NOMO-1 treated with DMSO at 0.1 percent for 48 hours (cell line): ENCODE data around the gene RALGAPA2.
"Not testable (repeated sequence)": the region's sequence is repeated elsewhere in the genome, so short reads cannot be mapped to it uniquely, and the experiment has no call there.

Source experiments
- DNase-seq: peaks from one replicate; lab custom pipeline; 2025; ENCODE audit not compliant: unreplicated experiment; lab: John Stamatoyannopoulos, UW

RALGAPA2 gene

DNA sequence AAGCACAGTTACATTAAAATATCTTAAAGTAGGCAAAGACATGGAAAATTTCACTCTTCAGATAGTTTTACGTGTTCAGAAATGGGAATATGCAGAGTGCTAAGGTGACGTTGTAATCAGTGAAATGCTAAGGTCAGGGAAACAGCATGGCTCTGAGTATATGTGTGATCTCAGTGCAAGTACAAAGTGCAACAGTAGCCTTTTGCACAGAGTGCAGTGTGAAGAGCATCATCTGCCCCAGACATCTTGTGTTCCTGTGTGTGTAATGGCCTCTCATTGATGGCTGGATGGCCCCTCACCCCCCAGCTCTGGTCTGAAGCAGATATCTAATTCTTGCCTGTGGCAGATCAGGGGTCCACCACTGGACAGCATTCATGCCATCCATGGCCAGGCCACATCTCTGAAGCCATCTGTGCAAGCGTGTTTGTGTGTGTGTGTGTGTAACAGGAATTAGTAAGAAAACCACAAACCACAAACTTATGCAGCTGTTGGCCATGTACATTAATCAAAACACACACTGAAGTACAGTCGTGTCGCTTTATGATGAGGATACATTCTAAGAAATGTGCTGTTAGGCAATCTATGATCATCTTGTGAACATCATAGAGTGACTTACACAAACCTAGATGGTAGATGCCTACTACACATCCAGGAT lies 165.1 kb downstream of the RALGAPA2 start:
- DNase-seq: peak; percentile 31

DNA sequence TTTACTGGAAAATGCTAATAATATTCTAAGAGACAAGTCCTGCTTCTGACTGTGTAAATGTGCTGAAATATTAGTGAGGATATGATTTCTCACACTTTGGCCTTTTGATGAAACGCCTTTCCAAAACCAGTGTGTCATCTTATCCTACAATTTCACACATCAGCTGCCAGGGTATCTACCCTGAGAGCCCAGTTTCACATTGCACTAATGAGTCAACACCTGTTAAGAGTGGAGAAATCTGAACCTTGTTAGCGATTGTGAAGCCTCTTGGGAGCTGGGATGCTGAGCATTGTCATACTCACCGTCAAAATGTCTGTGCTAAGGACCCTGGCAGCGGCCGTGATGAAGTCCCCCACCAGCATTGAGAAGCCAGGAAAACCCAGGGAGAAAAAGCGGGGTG lies 166.0 kb downstream of the RALGAPA2 start:
- no peak for DNase-seq

DNA sequence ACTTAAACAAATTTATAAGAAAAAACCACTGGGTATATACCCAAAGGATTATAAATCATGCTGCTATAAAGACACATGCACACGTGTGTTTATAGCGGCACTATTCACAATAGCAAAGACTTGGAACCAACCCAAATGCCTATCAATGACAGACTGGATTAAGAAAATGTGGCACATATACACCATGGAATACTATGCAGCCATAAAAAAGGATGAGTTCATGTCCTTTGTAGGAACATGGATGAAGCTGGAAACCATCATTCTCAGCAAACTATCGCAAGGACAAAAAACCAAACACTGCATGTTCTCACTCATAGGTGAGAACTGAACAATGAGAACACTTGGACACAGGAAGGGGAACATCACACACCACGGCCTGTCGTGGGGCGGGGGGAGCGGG lies 169.1 kb downstream of the RALGAPA2 start:
- DNase-seq: not testable (repeated sequence)

DNA sequence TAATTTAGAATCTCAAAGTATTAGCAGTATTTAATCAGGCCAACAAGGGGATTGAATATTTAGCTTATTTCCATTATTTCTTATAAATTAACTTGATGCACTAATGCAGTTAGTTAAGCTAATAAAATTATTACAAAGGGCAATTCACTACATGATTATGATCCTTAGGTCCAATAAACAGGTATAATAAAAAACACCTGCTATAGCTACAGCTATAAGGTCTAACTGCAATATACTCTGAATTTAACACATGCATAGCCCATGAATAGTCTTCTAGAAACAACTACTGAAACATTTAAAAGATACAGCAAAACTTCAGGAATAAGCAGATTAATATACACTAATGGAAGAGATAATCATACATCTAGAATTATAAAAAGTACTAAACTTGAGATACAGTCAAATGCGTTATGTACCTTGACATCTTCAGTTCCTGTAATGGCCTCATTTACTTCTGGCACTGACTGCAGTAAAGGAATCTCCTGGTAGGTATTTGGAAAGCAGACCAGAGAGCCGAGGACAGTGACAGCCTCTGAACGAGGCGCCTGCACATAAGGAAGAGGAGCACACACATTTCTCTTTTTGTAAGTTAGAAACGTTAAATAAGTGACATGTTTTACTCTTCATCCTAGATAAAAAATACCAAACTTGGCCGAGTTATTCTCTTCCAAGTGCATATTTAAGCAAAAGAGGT lies 176.1 kb downstream of the RALGAPA2 start:
- no peak for DNase-seq

DNA sequence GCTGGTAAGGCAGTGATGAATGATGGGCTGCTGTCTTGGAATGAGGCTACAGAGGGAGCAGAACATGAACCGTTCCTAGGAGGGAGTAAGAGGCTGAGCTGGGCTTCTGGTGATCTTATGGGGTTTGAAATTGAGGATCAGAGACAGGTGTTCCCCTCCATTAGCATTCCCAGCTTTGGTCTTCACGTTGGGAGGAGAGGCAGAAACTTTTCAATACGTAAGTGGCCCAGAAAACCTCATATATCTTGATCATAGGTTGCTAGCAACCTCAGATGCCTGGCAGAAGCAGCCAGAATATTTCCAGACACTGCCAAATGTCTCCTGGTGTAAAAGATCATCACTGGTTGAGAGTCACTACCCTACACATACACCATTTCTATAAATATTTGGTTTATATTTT lies 177.4 kb downstream of the RALGAPA2 start:
- DNase-seq: no peak

DNA sequence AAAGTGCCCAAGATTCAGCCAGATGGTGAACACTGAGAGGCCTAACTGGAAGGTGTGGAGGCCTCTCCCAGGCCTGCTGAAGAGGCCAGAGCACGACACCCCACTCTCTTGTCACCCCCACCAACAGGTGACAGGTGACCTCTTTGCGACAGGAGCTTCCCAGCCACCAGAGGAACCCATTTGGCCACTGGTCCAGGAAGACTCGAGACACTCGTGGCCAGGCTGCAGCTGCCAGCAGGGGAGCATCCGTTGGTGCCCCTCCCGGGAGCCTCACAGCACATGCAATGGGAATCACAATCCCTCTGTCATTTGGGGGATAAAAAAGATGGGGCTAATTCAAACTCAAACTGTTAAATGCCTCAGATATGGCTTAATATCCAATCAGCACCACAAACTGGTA lies 181.2 kb downstream of the RALGAPA2 start:
- no peak for DNase-seq

DNA sequence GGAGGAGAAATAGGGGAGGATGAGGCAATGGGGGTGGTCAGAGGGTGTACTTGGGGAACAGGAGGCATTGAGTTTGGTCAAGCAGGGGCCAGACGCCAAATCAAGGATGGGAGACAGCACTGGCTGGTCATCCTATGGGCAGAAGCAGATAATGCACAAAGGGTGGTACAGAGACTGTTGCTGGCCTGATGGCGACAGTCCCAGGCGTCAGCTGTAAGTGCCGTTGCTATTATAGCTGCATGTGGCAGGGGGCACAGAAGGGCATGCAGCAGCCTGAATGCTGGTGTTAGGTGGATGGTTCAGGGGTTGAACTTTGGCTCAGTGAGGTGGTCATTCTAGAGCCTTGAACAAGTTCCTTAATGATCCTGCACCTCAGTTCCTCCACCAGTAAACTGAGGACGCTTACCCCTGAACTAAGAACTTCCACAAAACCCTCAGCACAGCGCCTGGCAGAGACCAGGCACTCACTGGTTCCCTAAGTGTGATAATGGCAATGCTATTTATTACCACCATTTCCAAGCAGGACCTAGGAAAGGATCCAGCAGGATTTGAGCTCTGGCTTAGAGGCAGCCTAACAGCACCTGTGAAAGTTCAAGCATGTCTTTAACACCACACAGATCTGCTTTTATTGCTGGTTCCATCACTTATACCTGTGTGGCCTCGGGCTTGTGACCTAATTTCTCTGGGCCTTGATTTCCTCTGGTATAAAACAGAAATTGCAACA lies 181.9 kb downstream of the RALGAPA2 start:
- no peak for DNase-seq

DNA sequence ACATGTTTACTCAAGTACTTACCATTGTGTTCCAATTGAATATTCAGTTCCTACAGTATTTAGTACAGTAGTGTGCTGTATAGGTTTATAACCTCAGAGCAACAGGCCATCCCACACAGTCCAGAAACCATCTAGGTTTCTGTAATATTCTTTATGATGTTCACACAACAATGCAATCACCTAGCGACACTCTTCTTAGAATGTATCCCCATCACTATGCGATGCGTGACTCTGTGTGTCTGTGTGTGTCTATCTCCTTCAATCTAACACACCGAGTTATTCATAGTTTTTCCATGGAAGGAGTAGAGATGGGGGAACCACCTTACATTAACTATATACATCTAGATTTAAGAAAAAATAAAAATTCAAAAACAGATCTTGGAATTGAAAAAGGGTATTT lies 182.8 kb downstream of the RALGAPA2 start:
- DNase-seq: no peak

DNA sequence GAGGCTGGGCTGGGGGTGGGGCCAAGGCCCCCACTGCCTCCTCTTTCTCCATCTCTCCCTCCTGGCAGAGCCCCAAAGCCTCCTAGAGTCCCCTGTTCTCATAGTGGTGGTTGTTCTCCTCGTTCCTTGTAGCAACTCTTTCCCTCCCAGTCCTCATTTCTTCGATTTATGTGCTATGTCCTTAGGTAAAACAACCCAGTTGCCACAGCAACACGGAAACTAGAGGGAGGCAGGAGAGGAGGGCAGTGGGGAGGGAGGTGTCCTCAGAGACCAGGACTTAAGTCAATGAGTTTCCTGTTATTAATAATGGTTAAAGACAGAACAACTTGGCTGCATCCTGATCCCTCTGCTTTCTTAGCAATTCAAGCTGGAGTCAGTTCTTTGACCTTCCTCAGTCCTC lies 183.6 kb downstream of the RALGAPA2 start:
- DNase-seq: no peak

DNA sequence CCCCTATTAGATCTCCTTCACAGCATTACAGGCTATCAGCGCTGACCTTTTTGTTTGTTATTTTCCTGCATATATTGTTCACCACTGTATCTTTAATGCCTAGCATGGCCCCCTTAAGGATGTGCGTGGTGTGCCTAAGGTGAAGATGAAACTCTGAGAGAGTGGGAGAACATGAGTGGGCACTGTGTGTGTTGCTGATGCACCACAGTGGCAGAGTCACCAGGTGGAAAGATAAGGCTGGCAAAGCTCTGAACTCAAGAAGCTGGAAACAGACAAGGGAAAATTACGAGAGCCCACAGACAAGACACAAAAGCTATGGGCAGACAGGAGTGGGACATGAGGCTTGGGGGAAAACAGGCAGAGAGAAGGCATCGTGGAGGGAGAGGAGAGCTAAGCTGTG lies 184.8 kb downstream of the RALGAPA2 start:
- DNase-seq: no peak

DNA sequence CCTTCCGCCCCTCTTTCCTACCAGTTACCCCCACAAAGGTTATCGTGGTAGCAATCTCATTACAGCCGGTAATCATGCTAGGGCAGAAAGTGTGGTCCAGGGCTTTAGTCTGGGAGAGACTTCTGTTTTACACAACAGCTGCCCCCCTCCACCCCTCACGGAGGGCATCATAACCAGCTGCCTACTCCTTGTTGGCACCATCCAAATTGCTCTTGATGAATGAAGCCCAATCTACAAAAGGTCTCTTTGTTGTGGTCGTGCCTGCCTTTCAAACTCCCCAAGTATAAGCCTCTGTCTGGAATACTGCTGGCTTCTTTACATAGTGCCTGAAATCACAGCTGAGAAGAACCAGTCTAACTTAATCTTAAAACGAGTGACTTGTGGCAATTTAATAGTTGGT lies 186.7 kb downstream of the RALGAPA2 start:
- DNase-seq: no peak

DNA sequence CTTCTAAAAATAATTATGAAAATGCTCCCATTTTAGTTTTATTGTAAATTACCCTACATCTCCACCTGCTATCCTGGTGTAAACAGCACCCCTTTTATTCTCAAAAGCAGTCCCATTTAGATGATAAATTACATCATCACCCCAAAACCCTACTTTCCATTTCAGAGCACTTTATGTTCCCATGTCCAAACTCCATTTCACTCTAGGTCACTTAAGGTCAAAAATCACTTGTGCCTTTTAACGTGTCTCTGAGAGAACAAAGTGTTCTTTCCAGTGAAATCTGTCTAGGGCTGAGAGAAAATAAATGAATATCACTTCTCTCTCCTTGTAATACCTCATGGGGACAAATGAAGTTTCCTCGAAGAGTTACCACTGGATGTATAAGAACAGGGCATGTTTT lies 187.2 kb downstream of the RALGAPA2 start:
- no peak for DNase-seq

DNA sequence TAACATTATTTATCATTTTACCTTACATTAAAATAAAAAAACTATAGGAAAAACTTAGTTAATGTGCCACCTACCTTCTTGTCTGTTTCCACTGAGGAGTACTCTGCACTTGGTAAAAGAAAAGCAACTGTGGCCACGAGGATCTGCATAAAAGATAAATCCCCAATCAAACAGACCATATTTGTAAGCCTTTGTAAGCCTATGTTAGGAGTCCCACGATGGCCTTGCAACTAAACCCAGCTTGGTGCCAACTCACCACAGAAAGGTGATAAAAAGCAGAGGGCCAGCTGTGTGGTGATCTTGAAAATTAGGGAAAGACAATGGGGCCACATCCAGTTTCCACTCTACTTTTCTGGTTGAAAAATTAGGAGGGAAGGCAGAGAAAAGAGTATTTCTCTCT lies 187.7 kb downstream of the RALGAPA2 start:
- DNase-seq: no peak

DNA sequence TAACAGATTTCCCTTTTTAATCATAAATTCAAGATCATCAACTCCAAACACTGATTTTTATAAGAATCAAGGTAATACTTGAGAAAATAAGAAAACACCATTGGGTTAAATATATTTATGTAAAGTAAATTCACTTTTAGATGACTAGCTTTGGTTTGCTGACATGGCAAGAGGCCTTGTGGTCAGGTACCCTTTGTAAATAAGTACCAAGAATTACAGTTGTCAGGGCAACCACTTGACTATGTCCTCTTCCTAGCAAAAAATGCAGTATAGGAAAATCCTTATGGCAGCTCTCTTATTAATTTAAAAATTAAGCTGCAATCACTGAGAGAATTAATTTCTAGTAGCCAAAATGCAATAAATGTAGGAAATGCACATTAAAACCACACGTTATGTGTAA lies 190.7 kb downstream of the RALGAPA2 start:
- DNase-seq: no peak

DNA sequence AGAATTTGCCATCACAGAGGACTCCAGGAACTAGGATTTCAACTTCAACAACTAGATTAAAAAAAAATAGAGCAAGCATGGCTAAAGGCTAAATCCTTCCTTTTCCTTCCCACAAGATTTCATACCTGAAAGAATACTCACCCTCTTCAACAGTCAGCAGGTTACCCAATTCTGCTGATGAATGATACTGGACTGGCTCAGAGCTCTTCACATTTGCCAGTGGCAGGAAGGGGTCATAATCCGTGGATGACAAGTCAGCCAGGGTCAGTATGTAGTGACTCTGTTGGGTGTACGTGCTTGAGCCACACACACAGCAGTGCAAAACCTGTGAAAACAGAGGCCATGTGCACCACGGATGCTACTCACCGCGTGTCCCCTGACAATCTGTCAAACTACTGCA lies 191.7 kb downstream of the RALGAPA2 start:
- DNase-seq: no peak

DNA sequence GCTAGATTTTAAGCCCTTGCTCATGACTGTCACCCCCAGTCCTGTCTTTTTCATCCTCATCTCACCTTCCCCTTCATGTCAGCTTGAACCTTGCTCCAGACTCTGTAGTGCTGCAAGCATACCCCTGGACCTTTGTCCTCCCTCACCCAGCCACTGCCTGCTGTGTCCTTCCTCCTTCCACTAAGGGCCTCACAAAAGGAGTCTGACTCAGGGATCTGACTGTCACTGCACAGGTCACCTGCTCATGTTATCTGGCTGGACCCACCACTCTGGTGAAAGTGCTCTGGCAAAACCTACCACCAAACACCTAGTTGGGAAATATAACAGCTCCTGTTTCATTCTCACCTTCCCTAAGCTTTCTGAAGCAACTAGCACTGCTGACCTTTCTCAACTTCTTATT lies 193.2 kb downstream of the RALGAPA2 start:
- no peak for DNase-seq

DNA sequence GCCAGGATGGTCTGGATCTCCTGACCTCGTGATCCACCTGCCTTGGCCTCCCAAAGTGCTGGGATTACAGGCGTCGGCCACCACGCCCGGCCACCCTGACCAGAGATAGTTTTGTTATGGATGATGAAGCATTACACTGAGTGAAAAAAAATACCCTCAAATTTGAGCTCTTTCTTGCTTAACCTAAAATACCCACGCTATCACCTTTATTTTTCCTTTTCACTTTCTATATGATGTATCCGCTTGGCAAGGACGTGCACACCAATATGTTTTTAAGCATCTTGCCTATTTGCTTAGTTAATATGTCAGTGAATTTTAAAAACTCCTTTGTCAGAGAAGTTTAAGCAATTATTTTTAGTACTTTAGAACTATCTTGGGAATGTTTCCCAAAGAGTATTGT lies 194.2 kb downstream of the RALGAPA2 start:
- DNase-seq: no peak

DNA sequence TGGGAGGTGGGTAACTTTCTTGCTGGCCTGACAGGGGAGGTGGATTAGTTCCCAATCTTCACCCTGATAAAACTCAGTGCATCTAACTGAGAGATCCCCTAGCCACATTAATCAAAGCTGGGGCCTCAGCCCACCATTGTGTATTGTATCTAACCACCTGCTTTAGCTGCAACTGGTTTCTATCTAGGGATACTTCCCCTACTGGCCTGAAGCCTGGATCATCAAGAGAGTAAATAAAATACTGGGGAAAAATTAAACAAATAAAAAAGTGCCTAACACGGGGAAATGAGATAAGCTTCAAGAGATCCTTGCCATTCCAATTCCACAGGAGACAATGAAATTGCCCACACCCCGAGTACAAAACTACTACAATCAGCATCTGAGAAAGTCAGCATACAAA lies 195.1 kb downstream of the RALGAPA2 start:
- no peak for DNase-seq

DNA sequence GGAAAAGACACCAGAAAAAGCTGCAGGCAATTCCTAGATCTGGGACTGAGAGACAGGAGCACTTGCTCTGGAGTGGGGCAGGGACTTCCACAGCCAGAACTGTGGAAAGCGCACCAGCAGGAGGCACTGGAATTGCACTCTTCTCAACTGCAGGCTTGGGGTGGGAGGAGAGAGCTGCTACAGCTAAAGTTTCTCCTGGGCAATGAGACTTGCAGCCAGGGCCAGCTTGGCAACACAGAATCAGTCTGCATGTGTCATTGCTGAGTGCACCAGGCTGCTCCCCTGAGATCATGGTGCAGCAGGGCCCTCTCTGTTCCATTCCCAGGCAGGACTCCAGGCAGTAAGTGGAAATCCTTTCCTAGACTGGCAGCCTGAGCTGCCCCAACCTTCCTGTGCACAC lies 198.7 kb downstream of the RALGAPA2 start:
- DNase-seq: no peak

DNA sequence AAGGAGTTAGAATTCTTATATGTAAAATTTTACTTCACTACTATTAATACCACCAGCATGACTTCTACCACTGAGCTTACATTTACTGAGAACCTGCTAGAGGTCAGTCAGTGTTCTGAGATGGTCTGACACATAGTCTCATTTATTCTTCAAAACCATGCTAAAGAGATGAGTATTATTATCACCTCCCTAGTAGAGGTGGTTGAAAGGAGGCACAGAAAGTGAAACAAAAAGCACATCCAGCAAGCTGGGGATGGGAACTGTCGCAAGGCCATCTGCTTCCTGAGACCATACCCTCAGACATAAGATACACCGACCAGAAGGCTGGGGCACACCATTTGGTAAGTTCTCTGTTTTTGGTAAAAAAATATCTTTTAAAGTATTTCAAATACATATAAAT lies 206.9 kb downstream of the RALGAPA2 start:
- peak; percentile 11 for DNase-seq

DNA sequence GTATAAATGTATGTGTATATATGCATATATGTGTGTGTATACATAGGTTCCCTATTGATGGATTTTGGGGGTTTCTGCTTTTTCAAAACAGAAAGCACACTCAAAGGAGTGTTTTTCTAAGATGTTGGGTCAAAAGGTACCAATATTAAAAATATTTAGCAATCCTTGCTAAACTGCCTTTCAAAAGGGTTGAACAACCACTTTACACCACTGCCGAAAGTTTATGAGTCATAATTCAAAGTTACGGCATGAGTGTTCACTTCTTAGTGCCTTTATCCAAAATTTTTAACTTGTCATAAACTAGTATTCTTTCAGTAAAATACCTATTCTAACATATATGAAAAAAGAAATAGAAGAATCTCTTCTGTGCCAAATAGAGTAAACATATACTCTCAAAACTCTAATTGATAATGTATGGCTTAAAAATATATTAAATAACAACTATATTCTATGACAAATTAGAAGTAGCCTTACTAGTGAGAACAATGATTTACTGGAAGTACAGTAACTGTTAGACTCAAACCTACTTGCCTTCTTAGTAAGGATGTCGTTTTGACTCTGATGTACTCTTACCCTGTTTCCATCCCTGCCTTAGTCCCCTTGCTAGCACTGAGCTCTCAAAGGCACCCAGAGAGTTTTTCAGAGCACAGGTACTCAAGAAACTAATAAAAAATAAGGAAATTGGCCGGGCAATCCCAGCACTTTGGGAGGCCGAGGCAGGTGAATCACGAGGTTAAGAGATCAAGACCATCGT lies 208.5 kb downstream of the RALGAPA2 start:
- DNase-seq: no peak

DNA sequence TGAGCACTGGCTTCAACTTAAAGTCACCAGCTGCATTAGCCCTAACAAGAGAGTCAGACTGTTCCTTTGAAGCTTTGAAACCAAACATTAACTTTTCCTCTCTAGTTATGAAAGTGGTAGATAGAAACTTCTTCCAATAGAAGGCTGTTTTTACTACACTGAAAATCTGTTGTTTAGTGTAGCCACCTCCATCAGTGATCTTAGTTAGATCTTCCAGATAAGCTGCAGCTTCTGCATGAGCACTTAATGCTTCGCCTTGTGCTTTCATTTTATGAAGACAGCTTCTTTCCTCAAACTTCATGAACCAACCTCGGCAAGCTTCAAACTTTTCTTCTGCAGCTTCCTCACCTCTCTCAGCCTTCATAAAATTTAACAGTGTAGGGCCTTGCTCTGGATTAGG lies 211.3 kb downstream of the RALGAPA2 start:
- DNase-seq: no peak
